ENCODE data around the gene PPIL4.

DNA sequence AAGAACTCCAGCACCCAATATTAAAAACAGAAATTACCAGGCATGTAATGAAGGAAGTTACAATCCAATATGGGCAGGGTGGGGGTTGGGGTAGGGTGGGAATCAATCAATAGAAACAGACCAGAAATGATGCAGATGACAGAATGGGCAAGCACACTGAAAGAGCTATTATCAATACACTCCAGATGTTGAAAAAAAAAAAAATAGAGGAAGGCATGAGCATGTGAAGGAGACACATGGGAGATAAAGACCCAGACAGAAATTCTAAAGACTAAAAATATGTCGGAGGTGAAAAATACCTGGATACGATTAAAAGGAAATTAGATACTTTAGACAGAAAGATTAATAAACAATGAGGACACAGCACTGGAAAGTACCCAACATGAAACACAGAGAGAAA, 42.0 kb downstream of the PPIL4 start:
- TF ChIP-seq, protein P1, sequence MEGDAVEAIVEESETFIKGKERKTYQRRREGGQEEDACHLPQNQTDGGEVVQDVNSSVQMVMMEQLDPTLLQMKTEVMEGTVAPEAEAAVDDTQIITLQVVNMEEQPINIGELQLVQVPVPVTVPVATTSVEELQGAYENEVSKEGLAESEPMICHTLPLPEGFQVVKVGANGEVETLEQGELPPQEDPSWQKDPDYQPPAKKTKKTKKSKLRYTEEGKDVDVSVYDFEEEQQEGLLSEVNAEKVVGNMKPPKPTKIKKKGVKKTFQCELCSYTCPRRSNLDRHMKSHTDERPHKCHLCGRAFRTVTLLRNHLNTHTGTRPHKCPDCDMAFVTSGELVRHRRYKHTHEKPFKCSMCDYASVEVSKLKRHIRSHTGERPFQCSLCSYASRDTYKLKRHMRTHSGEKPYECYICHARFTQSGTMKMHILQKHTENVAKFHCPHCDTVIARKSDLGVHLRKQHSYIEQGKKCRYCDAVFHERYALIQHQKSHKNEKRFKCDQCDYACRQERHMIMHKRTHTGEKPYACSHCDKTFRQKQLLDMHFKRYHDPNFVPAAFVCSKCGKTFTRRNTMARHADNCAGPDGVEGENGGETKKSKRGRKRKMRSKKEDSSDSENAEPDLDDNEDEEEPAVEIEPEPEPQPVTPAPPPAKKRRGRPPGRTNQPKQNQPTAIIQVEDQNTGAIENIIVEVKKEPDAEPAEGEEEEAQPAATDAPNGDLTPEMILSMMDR (IDR thresholded peaks at IDR 0.05; ENCODE audit: extremely low read depth in 1 of 2, insufficient read depth in 1 of 2, low read depth in 1 of 2, low read length in 2 of 2): no peak
- TF ChIP-seq POLR2A (IDR thresholded peaks at IDR 0.05; ENCODE audit: low read depth, low read length) (no peak), EZH2 (IDR thresholded peaks at IDR 0.05; ENCODE audit: borderline replicate concordance, low read depth, low read length, severe bottlenecking) (no peak), JUN (IDR thresholded peaks at IDR 0.05; ENCODE audit: borderline replicate concordance, insufficient read depth, insufficient read length, low read depth) (no peak), POLR2AphosphoS5 (IDR thresholded peaks at IDR 0.05; ENCODE audit: insufficient read depth, low read depth, low read length) (no peak)
- TF ChIP-seq, protein P2, sequence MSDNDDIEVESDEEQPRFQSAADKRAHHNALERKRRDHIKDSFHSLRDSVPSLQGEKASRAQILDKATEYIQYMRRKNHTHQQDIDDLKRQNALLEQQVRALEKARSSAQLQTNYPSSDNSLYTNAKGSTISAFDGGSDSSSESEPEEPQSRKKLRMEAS (IDR thresholded peaks at IDR 0.05; ENCODE audit: insufficient read depth, insufficient read length): no peak
